Fibroblast of villous mesenchyme (primary cell): Measurements from ENCODE around the gene LMOD1. TPM values are rescaled to one million over a fixed set of nuclear protein-coding genes. Genes with fewer than 3 reads are reported as not detected.

Experiments used
- DNase-seq: peaks from one replicate; pipeline ENCODE4 v3.0.0-alpha.2; 2010; ENCODE audit warnings: low read depth
- H3K4me3 ChIP-seq: 2 replicates; pipeline ENCODE4 v1.5.1; 2011; ENCODE audit warnings: low read depth, mild to moderate bottlenecking, low read length
- CTCF ChIP-seq: IDR thresholded peaks from 2 replicates; pipeline ENCODE4 v1.5.1; 2012; ENCODE audit warnings: low read depth, mild to moderate bottlenecking, low read length; ENCODE audit not compliant: insufficient read depth
- total RNA-seq: library from RNA; depleted of rRNA; stranded (reverse); fragments of >200 nt; gene quantifications from 2 replicates; pipeline ENCODE4 v1.2.3, GENCODE V29; 2012

LMOD1 gene
- total RNA-seq, 1 donor, result 50.1 TPM

GRCh38 chr1:201917362-201918033 is 28.9 kb downstream of the LMOD1 start:
- no peak for TF ChIP-seq CTCF
- no peak overlapping the region for H3K4me3 ChIP-seq
- DNase-seq, result peak; percentile 95

GRCh38 chr1:201916649-201917249 is 29.6 kb downstream of the LMOD1 start:
- DNase-seq, result peak; percentile 99

GRCh38 chr1:201914456-201915235 is 31.7 kb downstream of the LMOD1 start:
- no peak overlapping the region for H3K4me3 ChIP-seq
- TF ChIP-seq CTCF, result no peak
- DNase-seq, result peak; percentile 68

More at GRCh38 chr1:201916649-201917249, 29.6 kb downstream of the LMOD1 start:
- H3K4me3 ChIP-seq, result no peak overlapping the region
- TF ChIP-seq CTCF, result no peak

- DNase-seq, result peak; percentile 68
- no peak for TF ChIP-seq CTCF
- no peak overlapping the region for H3K4me3 ChIP-seq
Observed at GRCh38 chr1:201912832-201913231, 33.5 kb downstream of the LMOD1 start.

- no peak overlapping the region for H3K4me3 ChIP-seq
- DNase-seq, result no peak
- no peak for TF ChIP-seq CTCF
Observed at GRCh38 chr1:201911826-201912571, 34.3 kb downstream of the LMOD1 start.

- TF ChIP-seq CTCF, result no peak
- DNase-seq, result no peak
- H3K4me3 ChIP-seq, result no peak overlapping the region
Observed at GRCh38 chr1:201907621-201908020, 38.7 kb downstream of the LMOD1 start.
